ENCODE data around the gene MEI1.

DNA sequence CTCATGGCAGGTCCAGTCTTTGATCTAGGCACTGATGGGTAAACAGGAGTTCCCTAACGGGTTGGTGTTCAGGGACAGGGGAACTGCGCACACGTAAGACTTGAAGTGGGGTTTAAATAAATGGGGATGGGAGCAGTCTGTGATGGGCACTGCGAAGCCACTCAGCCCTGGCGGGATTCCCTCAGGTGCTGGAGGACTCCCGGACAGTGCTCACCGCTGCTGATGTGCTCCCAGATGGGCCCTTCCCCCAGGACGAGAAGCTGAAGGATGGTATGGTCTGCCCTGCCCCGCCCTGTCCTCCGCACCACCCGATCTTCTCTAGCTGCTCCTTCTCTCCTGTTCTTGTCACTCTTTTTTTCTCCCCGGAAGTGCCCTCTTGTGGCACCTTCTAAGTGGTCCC is 110.7 kb downstream of the MEI1 start:
- no peak for TF ChIP-seq POLR2A (IDR thresholded peaks at IDR 0.05; ENCODE audit: low read depth)
- TF ChIP-seq, protein P1, sequence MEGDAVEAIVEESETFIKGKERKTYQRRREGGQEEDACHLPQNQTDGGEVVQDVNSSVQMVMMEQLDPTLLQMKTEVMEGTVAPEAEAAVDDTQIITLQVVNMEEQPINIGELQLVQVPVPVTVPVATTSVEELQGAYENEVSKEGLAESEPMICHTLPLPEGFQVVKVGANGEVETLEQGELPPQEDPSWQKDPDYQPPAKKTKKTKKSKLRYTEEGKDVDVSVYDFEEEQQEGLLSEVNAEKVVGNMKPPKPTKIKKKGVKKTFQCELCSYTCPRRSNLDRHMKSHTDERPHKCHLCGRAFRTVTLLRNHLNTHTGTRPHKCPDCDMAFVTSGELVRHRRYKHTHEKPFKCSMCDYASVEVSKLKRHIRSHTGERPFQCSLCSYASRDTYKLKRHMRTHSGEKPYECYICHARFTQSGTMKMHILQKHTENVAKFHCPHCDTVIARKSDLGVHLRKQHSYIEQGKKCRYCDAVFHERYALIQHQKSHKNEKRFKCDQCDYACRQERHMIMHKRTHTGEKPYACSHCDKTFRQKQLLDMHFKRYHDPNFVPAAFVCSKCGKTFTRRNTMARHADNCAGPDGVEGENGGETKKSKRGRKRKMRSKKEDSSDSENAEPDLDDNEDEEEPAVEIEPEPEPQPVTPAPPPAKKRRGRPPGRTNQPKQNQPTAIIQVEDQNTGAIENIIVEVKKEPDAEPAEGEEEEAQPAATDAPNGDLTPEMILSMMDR (IDR thresholded peaks at IDR 0.05): no peak

Data from esophagus muscularis mucosa (tissue), 3 donors.